Colonic mucosa (tissue), 4 donors: ENCODE measurements around the gene ANKRD27. TPM values are rescaled to one million over a fixed set of nuclear protein-coding genes. Genes with fewer than 3 reads are reported as not detected.
"Not testable (repeated sequence)": the region's sequence is repeated elsewhere in the genome, so short reads cannot be mapped to it uniquely, and the experiment has no call there.

Experiments
- DNase-seq: peaks from one replicate; pipeline ENCODE4 v3.0.0-alpha.2; 2020
- H3K27ac ChIP-seq: fragments of 200-600 bp; one replicate; pipeline ENCODE4 v1.8.0; 2021
- H3K27me3 ChIP-seq: fragments of 200-600 bp; one replicate; pipeline ENCODE4 v1.8.0; 2021
- H3K36me3 ChIP-seq: fragments of 200-600 bp; one replicate; pipeline ENCODE4 v1.8.0; 2021
- H3K4me1 ChIP-seq: fragments of 200-600 bp; one replicate; pipeline ENCODE4 v1.8.0; 2021; ENCODE audit warnings: mild to moderate bottlenecking
- H3K4me3 ChIP-seq: fragments of 200-600 bp; one replicate; pipeline ENCODE4 v1.8.0; 2021
- H3K9ac ChIP-seq, 2 donors: one replicate each; pipeline ENCODE4 v1.7.0; 2013; ENCODE audit warnings: control low read depth in 2 of 2, low read depth in 2 of 2, low read length in 2 of 2
- H3K9me3 ChIP-seq: fragments of 200-600 bp; one replicate; pipeline ENCODE4 v1.8.0; 2021
- intact Hi-C: fragments of 100-400 bp; cut with DNase I; formaldehyde crosslinking; loops from one replicate; pipeline ENCODE4 v1.14.1; 2022
- total RNA-seq, 2 donors: library from RNA; stranded (reverse); fragmentation: NEBNext Ultra II Directional in 1 of 2; extraction: Animal tissue kit (Norgen Biotek cat#: 25700) in 1 of 2; gene quantifications; one replicate each; pipeline ENCODE4 v1.2.1, GENCODE V29; 2021
- TF ChIP-seq, protein P1 (sequence below): fragments of 200-600 bp; IDR thresholded peaks from one replicate; pipeline ENCODE4 v1.8.0; 2022; ENCODE audit warnings: antibody characterized with exemption, mild to moderate bottlenecking
- donor health status: healthy.
- donor health status: DM: no; HTN: no; CAD: no.
- donor health status: DM: no; HTN: no; CAD: no.

ANKRD27 gene
- total RNA-seq, 2 donors from 2014 or later = 36.6 to 37.1 TPM

DNA sequence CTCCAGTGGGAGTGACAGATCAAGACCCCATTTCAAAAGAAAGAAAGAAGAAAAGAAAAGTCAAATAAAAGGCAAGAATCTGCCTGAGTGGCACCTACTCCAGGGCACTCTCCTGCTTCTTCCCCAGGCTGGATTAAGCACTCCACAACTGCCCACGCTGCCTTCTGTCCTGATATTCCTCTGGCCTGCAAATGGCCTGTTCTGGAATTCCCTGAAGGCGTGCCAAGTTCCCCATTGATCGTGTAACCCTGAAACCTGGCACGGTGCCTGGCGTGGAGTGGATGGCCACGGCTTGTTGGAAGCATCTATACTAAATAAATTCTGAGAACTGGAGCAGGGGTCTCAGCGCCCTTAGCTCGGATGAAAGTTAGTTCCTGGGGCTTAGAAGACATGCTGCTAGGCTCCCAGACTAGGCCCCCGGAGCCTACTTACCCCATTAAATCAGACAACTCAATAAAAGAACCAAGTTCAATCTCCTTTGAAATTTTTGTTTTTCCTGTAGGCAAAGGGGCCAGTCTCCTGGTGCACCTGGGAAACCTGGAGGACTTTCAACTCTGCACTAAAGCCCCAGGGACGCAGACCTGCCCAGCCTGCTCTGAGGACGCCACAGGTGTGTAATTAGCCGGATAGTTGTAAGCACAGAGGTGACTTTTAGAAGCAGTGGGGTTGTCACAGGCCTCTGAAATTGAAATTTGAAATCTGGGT lies 21.9 kb downstream of the ANKRD27 start:
- intact Hi-C loops = no loop called here
- Histone ChIP-seq H3K9ac (peak overlapping the region in 1 of 2 donors; percentile 2), H3K27me3 (no peaks in the 10 kb centered on the region), H3K9me3 (no peaks in the 10 kb centered on the region), H3K27ac (peak overlapping the region; percentile 37), H3K36me3 (no peaks in the 10 kb centered on the region), H3K4me3 (no peak overlapping the region), H3K4me1 (peaks cover 13% of the 10 kb centered on the region)
- TF ChIP-seq, protein P1, sequence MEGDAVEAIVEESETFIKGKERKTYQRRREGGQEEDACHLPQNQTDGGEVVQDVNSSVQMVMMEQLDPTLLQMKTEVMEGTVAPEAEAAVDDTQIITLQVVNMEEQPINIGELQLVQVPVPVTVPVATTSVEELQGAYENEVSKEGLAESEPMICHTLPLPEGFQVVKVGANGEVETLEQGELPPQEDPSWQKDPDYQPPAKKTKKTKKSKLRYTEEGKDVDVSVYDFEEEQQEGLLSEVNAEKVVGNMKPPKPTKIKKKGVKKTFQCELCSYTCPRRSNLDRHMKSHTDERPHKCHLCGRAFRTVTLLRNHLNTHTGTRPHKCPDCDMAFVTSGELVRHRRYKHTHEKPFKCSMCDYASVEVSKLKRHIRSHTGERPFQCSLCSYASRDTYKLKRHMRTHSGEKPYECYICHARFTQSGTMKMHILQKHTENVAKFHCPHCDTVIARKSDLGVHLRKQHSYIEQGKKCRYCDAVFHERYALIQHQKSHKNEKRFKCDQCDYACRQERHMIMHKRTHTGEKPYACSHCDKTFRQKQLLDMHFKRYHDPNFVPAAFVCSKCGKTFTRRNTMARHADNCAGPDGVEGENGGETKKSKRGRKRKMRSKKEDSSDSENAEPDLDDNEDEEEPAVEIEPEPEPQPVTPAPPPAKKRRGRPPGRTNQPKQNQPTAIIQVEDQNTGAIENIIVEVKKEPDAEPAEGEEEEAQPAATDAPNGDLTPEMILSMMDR = no peak
- DNase-seq = peak; percentile 63

DNA sequence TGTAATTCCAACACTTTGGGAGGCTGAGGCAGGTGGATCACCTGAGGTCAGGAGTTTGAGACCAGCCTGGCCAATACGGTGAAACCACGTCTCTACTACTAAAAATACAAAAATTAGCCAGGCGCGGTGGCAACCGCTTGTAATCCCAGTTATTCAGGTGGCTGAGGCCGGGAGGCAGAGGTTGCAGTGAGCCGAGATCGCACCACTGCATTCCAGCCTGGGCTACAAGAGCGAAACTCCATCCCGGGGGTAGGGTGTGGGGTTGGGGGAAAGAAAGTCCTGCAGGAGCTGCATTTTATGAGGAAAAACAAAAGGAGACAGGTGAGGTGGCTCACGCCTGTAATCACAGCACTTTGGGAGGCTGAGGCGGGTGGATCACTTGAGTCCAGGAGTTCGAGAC lies 22.6 kb downstream of the ANKRD27 start:
- intact Hi-C loops, H3K27me3 ChIP-seq, DNase-seq, H3K9ac ChIP-seq, H3K9me3 ChIP-seq, H3K36me3 ChIP-seq, H3K4me3 ChIP-seq, H3K27ac ChIP-seq: not testable (repeated sequence)
- H3K4me1 ChIP-seq = peaks cover 13% of the 10 kb centered on the region

DNA sequence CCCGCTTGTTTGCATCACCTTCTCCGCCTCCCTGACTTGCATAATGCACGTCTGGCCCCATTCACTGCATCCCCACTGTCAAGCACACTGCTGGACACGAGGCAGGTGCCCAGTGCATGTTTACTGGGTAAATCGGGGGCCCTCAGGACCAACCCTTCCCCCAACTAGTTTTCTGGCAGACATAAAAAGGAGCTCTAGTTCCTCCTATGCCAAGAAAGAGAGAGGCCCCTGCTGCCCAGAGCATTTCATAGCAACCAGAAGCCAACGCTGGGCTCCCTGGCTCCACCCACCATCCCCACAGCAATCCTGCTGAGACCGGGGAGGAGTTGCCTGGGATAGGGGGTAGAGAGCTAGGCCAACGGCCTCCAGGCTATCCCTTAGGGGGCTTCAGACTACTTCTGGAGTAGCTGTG lies 23.2 kb downstream of the ANKRD27 start:
- Histone ChIP-seq H3K36me3 (no peaks in the 10 kb centered on the region), H3K9me3 (no peaks in the 10 kb centered on the region), H3K4me1 (peaks cover 13% of the 10 kb centered on the region), H3K4me3 (no peak overlapping the region), H3K27ac (no peak overlapping the region), H3K9ac (no peak overlapping the region), H3K27me3 (no peaks in the 10 kb centered on the region)
- intact Hi-C loops = no loop called here
- TF ChIP-seq, protein P1 = no peak
- DNase-seq = peak; percentile 37

DNA sequence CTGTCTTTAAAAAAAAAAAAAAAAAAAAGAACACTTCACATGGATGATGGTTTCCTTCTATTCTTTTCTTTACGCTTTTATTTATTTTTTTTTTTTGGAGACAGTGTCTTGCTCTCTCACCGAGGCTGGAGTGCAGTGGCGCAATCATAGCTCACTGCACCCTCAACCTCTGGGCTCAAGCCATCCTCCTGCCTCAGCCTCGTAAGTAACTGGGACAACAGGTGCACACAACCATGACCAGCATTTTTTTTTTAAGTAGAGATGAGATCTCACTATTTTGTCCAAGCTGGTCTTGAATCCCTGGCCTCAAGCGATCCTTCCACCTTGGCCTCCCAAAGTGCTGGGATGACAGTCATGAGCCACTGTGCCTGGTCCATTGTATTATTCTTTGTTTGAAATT lies 24.3 kb downstream of the ANKRD27 start:
- no peak overlapping the region for H3K9ac ChIP-seq
- intact Hi-C loops = no loop called here
- H3K4me1 ChIP-seq = peaks cover 13% of the 10 kb centered on the region
- H3K4me3 ChIP-seq = no peak overlapping the region
- DNase-seq = no peak
- no peaks in the 10 kb centered on the region for H3K27me3 ChIP-seq
- no peaks in the 10 kb centered on the region for H3K9me3 ChIP-seq
- no peaks in the 10 kb centered on the region for H3K36me3 ChIP-seq
- TF ChIP-seq, protein P1 = no peak
- no peak overlapping the region for H3K27ac ChIP-seq

DNA sequence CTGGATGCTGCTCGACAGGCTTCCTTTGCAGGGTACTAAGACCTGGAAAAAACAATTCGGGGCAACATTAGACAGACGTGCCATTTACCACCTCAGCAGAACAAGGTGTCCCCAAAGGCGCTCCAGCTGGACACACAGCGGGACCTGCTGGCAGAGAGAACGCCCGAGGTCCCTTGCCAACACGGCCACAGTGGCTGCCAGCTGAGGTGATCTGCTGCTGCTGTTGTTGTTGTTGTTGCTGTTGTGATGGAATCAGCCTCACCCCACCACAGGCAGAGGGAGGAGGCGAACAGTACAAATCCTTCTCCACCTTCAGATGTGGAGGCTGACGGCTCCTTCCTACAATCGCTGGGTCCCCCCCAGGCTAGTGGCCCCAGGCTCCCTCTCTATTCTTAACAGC lies 25.2 kb downstream of the ANKRD27 start:
- Histone ChIP-seq H3K4me3 (no peak overlapping the region), H3K9ac (no peak overlapping the region), H3K9me3 (no peaks in the 10 kb centered on the region), H3K27me3 (no peaks in the 10 kb centered on the region), H3K36me3 (no peaks in the 10 kb centered on the region), H3K4me1 (peaks cover 13% of the 10 kb centered on the region), H3K27ac (no peak overlapping the region)
- TF ChIP-seq, protein P1 = no peak
- no peak for DNase-seq
- intact Hi-C loops = no loop called here

DNA sequence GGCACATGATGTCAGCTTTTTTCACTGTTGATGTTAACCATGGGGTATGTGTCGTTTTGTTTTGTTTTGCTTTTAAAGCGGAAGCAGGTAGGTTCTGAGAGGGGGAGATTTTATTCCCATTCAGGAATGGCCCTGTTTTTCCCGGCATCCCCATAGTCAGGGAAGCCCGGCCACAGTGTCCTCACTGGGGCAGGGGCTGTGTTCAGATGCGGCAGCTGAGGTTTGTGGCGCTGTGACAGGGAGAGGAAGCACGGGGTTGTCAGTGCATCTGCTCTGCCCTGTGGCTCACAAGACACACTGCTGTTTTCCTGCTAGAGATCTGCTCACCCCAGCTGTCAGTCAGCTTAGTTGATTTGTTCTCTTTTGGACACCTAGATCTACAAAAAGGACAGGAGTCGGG lies 27.6 kb downstream of the ANKRD27 start:
- Histone ChIP-seq H3K27me3 (no peaks in the 10 kb centered on the region), H3K27ac (no peak overlapping the region), H3K36me3 (no peaks in the 10 kb centered on the region), H3K4me1 (no peaks in the 10 kb centered on the region), H3K4me3 (no peak overlapping the region), H3K9me3 (no peaks in the 10 kb centered on the region), H3K9ac (no peak overlapping the region)
- no peak for DNase-seq
- TF ChIP-seq, protein P1 = no peak
- intact Hi-C loops = no loop called here
